Activated CD8-positive, alpha-beta memory T cell treated with anti-CD3 and anti-CD28 coated beads, Interleukin-2, amount 10 ng/mL, durations not matched to agents 7 days and 5 days (primary cell): Measurements from ENCODE around the gene OR13C3. TPM values are rescaled to one million over a fixed set of nuclear protein-coding genes. Genes with fewer than 3 reads are reported as not detected.

Experiments
- ATAC-seq: fragments of 150-1000 bp; cut with Tn5 transposase; one replicate; pipeline ENCODE4 v1.10.0; 2021; ENCODE audit warnings: moderate library complexity
- CTCF ChIA-PET: fragments of 350-600 bp; sonication (Branson Sonifier 250); formaldehyde crosslinking; loops from one replicate; lab custom pipeline; 2021; ENCODE audit warnings: antibody characterized with exemption; lab: Charles Lee
- DNase-seq: peaks from one replicate; pipeline ENCODE4 v3.0.0-alpha.2; 2020
- H3K27ac Mint-ChIP-seq: one replicate; pipeline ENCODE4 v1.8.0; 2021; ENCODE audit warnings: mild to moderate bottlenecking, mixed read lengths
- H3K27me3 Mint-ChIP-seq: one replicate; pipeline ENCODE4 v1.8.0; 2021; ENCODE audit warnings: mixed read lengths
- H3K36me3 Mint-ChIP-seq: one replicate; pipeline ENCODE4 v1.8.0; 2021; ENCODE audit warnings: mild to moderate bottlenecking, mixed read lengths
- H3K4me1 Mint-ChIP-seq: one replicate; pipeline ENCODE4 v1.8.0; 2021; ENCODE audit warnings: mixed read lengths
- H3K4me3 Mint-ChIP-seq: one replicate; pipeline ENCODE4 v1.8.0; 2021; ENCODE audit warnings: mild to moderate bottlenecking, moderate library complexity, mixed read lengths
- H3K9me3 Mint-ChIP-seq: one replicate; pipeline ENCODE4 v1.8.0; 2022; ENCODE audit warnings: low read depth, mixed read lengths
- total RNA-seq, 2 experiments: library from RNA; stranded (reverse); gene quantifications; one replicate each; pipeline ENCODE4 v1.2.3, GENCODE V29; 2021

The OR13C3 gene
- total RNA-seq, 2 experiments from 2014 or later, result not detected

DNA sequence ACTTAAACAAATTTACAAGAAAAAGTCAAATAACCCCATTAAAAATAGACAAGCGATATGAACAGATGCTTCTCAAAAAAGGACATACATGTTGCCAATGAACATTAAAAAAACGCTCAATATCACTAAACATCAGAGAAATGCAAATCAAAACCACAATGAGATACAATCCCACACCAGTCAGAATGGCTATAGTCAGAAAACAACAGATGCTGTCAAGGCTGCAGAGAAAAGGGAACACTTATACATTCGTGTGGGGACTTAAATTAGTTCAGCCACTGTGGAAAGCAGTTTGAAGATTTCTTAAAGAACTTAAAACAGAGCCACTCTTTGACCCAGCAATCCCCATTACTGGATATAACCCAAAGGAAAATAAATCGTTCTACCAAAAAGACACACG lies 21.8 kb downstream of the OR13C3 start:
- CTCF ChIA-PET, result no interaction called here
- H3K9me3 Mint-ChIP-seq, result peaks cover 4% of the 10 kb centered on the region
- H3K27ac Mint-ChIP-seq, result no peak overlapping the region
- H3K4me3 Mint-ChIP-seq, result no peak overlapping the region
- H3K4me1 Mint-ChIP-seq, result no peaks in the 10 kb centered on the region
- DNase-seq (no peak), ATAC-seq (no peak)
- no peaks in the 10 kb centered on the region for H3K27me3 Mint-ChIP-seq
- no peaks in the 10 kb centered on the region for H3K36me3 Mint-ChIP-seq

DNA sequence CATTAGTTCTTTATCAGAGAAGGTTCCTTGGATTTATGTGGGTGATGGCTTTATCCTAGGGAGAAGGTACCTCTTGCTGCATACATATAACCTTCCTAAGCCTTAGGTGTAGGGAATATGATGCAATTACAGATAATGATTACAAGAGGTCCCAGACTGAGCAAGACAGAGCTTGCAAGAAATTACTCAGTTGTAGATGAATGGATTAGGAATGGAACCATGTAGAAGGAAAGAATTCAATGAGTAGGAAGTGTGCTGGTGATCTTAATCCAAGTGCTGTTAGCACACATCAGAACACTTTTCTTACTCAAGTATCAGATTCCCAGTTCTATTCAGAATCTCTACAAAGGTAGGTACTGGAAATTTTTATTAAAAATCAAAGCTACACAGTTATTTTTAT lies 30.1 kb downstream of the OR13C3 start:
- CTCF ChIA-PET, result no interaction called here
- Mint-ChIP-seq H3K27me3 (no peaks in the 10 kb centered on the region), H3K4me1 (no peaks in the 10 kb centered on the region), H3K9me3 (peaks cover 2% of the 10 kb centered on the region), H3K36me3 (no peaks in the 10 kb centered on the region), H3K4me3 (no peak overlapping the region), H3K27ac (no peak overlapping the region)
- no peak for DNase-seq
- ATAC-seq, result no peak

GRCh38 chr9:104503963-104504362 lies 32.7 kb downstream of the OR13C3 start, which contains the start of gene OR13F1:
Gene OR13F1 (plus strand): TSS chr9:104504263. CDS start chr9:104504263, 0 bp downstream.
- no peaks in the 10 kb centered on the region for H3K27me3 Mint-ChIP-seq
- no peak within 1 kb of the TSS for H3K4me3 Mint-ChIP-seq
- H3K36me3 Mint-ChIP-seq, result no peaks in the 10 kb centered on the region
- CTCF ChIA-PET, result no interaction called here
- no peaks in the 10 kb centered on the region for H3K4me1 Mint-ChIP-seq
- no peak within 1 kb of the TSS for H3K27ac Mint-ChIP-seq
- no peak for DNase-seq
- ATAC-seq, result no peak
- H3K9me3 Mint-ChIP-seq, result peaks cover 2% of the 10 kb centered on the region

DNA sequence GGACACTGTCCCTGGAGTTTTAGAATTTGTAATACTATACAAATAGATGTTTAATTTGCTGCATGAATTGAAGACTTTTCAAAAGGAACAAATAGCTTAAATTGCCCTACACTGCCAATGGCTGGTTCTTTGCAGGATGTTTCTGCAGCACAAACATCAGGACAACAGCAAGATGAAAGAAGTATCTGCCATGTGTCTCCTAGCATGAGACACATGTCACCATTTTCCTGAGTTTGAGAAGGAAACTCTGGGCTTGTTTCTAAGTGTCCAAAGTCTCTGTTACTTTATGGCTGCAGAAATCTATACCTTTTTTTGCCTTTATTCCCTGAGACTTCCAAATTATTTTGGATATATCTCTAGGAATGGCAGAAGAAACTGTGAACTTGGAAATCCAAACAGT lies 33.2 kb downstream of the OR13C3 start:
- H3K9me3 Mint-ChIP-seq, result peaks cover 2% of the 10 kb centered on the region
- H3K4me1 Mint-ChIP-seq, result no peaks in the 10 kb centered on the region
- no peak overlapping the region for H3K27ac Mint-ChIP-seq
- H3K36me3 Mint-ChIP-seq, result no peaks in the 10 kb centered on the region
- CTCF ChIA-PET, result no interaction called here
- H3K4me3 Mint-ChIP-seq, result no peak overlapping the region
- DNase-seq, result no peak
- ATAC-seq, result no peak
- H3K27me3 Mint-ChIP-seq, result no peaks in the 10 kb centered on the region

DNA sequence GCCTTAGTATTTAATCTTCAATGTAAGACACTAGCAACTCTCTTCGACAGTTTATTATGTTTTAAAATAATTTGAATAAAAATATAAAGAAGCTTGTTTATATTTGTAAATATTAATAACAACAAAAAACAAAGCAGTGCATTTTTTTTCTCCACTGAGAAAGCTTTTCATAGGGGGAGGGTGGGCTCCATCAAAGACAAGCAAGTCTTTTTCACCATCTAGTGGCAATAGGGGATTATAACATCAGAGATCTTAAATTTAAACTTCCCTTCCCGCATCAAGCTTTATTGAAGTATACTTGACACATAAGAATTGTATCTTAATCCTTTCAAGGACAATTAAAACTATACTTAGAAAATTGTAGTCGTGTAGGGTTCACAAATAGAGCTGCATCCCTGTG lies 41.8 kb downstream of the OR13C3 start:
- DNase-seq (no peak), ATAC-seq (no peak)
- no peaks in the 10 kb centered on the region for H3K36me3 Mint-ChIP-seq
- no peaks in the 10 kb centered on the region for H3K4me1 Mint-ChIP-seq
- no peaks in the 10 kb centered on the region for H3K27me3 Mint-ChIP-seq
- H3K4me3 Mint-ChIP-seq, result no peak overlapping the region
- CTCF ChIA-PET, result interaction anchor here (0.7 to 1.3 kb wide), 2 partner anchors 10 to 355 kb away, joined by 3 to 5 read pairs; no protein-coding TSS in a partner anchor
- no peak overlapping the region for H3K27ac Mint-ChIP-seq
- no peaks in the 10 kb centered on the region for H3K9me3 Mint-ChIP-seq

Other genes with a start within 250 kb of the OR13C3 start
- gene OR13F1, start 32.6 kb downstream of the OR13C3 start, total RNA-seq, result not detected
- not detected for gene OR13C4, start 9.6 kb downstream of the OR13C3 start, total RNA-seq
- not detected for gene OR13C8, start 32.3 kb upstream of the OR13C3 start, total RNA-seq
- gene OR13C5, start 62.6 kb upstream of the OR13C3 start, total RNA-seq, result not detected
- gene OR13C2, start 68.8 kb upstream of the OR13C3 start, total RNA-seq, result not detected
- gene OR13C9, start 81.3 kb upstream of the OR13C3 start, total RNA-seq, result not detected
- gene OR13D1, start 157.7 kb upstream of the OR13C3 start, total RNA-seq, result not detected
- gene NIPSNAP3A, start 210.8 kb upstream of the OR13C3 start, total RNA-seq, result 10 to 100 TPM; 14.1 to 16.2 TPM
- 1 to 10 TPM in 1 of 2 experiments, under 1 TPM in 1; 0.91 to 1.1 TPM for gene NIPSNAP3B, start 227.3 kb upstream of the OR13C3 start, total RNA-seq